Right lung (tissue), 5 donors: Measurements from ENCODE around the gene PTPN23. TPM values are rescaled to one million over a fixed set of nuclear protein-coding genes. Genes with fewer than 3 reads are reported as not detected.

ENCODE experiments used
- DNase-seq, 2 donors: peaks; one replicate each; pipeline ENCODE4 v3.0.0-alpha.2; 2013
- polyA plus RNA-seq, 5 donors: library from polyadenylated mRNA; unstranded; fragments of 120-200 nt; gene quantifications; one replicate each; pipeline versions ENCODE4 v1.2.1 to v1.2.3, GENCODE V29; 2013; ENCODE audit warnings: inconsistent platforms in 1 of 5, low replicate concordance in 1 of 5; ENCODE audit not compliant: insufficient read length in 5 of 5, insufficient read depth in 1 of 5

The PTPN23 gene
- polyA plus RNA-seq, 5 donors, result 16.0 to 31.5 (median 23.4) TPM

DNA sequence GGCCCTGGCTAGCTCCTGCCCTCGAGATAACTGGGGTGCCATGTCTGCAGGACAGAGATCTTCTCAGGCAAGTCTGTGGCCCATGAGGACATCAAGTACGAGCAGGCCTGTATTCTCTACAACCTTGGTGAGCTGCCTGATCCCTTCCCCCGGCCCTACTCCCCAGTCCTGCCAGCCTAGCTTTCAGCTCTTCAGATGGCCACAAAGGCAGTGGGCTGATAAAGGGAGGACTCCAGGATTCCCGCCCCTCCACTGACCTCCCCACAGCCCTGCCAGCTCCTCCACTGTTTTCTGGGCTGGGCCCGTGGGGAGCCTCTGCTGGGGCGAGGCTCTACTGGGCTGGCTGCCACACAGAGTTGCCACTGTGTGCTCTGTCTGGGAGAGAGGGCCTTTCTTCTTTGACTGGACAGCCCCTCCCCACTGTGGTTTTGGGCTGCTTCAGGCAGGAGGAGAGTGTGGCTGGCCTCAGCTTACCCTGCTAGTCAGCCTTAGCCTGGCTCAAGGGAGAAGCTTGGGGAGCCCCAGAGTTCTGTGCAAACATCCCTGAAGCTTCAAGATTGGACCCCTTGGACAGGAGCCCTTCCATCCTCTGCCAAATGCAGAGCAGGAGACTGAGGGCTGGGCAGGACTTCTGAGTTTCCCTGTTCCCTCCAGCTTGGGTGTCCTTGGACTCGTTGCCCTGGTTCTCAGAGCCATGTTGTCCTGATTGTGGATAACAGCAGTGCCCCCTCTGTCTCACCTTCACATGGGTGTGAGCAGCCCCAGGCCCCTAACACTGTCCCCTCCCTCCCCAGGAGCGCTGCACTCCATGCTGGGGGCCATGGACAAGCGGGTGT lies 24.4 kb downstream of the PTPN23 start:
- DNase-seq, result no peak

DNA sequence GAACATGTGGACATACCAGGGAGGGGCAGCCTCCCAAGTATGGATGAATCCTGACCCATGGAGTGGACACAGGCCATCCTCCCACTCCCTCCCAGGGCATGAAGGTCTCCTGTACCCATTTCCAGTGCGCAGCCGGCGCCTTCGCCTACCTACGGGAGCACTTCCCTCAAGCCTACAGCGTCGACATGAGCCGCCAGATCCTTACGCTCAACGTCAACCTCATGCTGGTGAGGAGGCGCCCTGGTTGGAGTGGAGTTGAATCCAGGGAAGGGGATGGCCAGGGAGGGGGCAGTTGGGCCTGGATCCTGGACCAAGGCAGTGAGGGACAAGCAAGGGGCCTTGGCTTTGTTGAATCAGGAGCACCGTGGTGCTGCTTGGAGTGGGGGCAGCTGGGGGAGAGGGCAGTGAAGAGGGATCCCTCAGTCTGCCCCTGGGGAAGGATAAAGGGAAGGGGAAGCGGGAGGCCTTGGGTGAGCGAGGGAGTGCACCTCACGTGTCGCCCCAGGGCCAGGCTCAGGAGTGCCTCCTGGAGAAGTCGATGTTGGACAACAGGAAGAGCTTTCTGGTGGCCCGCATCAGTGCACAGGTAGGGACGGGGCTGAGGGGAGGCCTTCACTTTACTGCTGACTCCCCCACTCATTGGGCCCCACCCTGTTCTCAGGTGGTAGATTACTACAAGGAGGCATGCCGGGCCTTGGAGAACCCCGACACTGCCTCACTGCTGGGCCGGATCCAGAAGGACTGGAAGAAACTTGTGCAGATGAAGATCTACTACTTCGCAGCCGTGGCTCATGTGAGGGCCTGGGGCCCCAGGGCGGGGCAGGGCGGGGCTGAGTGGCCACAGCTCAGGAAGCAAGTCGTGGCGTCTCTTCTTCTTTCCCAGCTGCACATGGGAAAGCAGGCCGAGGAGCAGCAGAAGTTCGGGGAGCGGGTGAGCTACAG lies 25.3 kb downstream of the PTPN23 start:
- no peak for DNase-seq

DNA sequence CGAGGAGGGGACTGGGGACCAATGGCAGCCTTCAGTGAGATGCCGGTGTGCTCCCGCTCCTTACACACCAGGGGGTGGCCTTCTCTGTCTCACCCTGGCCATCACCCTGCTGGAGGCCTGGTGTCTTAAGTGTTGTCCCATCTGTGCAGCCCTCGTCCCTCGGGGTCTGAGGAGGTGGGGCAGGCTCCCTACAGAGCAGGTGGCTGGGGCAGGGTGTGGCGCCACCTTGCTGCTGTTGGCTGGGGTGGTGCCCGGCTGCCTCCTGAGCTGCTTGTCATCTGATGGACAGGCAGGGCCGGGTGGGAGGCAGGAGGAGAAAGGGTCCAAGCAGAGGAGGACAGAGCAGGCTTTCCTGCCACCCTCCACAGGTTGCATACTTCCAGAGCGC lies 25.9 kb downstream of the PTPN23 start:
- no peak for DNase-seq

DNA sequence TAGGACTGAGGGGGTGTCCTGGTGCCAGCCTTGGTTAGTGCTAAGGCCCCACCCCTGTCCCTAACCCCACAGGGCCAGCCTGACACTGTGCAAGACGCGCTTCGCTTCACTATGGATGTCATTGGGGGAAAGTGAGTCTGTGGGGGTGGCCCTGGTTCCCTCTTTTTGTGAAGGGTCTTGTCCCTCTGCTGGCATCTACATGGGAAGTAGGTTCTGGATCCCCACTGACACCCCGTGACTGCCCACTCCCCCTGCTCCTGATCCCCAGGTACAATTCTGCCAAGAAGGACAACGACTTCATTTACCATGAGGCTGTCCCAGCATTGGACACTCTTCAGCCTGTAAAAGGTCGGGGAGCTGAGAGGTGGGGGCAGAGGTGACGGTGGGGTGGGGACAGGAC lies 26.4 kb downstream of the PTPN23 start:
- no peak for DNase-seq

DNA sequence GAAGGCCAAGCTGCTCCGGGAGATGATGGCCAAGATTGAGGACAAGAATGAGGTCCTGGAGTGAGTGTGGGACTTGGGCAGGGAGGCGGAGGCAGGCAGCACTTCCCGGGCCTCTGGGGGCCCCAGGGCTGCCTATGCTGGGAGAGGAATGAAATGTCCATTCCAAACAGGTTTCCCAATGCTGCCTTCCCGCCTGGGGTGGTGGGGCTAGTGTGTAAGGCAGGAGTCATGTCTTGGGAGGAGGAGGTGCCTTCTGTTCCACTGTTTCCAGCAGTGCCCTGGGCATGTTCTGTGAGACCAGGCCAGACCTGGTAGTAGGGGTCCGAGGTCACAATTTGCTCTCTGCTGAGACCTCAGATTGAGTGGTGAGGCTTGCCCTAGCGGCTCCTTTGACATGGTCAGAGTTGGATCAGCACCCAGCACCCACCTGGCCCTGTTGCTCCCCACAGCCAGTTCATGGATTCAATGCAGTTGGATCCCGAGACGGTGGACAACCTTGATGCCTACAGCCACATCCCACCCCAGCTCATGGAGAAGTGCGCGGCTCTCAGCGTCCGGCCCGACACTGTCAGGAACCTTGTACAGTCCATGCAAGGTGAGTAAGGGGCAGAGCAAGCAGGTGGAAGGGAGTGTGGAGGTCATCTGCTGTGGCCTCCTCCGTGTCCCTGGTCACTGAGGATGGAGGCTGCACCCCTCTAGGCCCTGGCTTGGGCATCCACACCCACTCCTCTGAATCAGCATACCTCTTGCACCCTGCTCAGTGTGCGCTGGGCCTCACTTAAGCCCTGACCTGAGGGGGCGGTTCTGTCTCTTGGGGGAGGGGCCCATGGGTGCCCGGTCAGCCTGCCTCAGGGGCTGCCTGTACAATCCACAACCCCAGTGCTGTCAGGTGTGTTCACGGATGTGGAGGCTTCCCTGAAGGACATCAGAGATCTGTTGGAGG lies 27.3 kb downstream of the PTPN23 start:
- no peak for DNase-seq

DNA sequence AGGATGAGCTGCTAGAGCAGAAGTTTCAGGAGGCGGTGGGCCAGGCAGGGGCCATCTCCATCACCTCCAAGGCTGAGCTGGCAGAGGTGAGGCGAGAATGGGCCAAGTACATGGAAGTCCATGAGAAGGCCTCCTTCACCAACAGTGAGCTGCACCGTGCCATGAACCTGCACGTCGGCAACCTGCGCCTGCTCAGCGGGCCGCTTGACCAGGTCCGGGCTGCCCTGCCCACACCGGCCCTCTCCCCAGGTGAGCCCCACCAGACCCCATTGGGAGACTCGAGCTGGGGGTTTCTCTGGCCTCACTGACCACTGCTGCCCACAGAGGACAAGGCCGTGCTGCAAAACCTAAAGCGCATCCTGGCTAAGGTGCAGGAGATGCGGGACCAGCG lies 28.0 kb downstream of the PTPN23 start:
- no peak for DNase-seq

DNA sequence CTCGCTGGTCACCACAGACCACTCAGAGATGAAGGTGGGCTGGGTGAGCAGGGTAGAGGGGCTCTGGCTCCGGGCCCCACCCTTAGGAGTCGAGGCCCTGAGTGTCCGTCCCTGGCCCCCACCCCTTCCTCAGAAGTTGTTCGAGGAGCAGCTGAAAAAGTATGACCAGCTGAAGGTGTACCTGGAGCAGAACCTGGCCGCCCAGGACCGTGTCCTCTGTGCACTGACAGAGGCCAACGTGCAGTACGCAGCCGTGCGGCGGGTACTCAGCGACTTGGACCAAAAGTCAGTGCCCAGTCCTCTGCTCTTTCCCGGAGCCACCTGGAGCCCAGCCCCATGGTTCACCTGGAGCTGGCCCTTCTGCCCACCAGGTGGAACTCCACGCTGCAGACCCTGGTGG lies 28.5 kb downstream of the PTPN23 start:
- no peak for DNase-seq

DNA sequence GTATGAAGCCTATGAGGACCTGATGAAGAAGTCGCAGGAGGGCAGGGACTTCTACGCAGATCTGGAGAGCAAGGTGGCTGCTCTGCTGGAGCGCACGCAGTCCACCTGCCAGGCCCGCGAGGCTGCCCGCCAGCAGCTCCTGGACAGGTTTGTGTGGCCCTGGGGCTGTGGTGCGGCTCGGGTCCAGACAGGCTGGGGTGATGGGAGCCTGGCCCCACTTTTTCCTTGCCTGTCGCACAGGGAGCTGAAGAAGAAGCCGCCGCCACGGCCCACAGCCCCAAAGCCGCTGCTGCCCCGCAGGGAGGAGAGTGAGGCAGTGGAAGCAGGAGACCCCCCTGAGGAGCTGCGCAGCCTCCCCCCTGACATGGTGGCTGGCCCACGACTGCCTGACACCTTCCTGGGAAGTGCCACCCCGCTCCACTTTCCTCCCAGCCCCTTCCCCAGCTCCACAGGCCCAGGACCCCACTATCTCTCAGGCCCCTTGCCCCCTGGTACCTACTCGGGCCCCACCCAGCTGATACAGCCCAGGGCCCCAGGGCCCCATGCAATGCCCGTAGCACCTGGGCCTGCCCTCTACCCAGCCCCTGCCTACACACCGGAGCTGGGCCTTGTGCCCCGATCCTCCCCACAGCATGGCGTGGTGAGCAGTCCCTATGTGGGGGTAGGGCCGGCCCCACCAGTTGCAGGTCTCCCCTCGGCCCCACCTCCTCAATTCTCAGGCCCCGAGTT lies 29.0 kb downstream of the PTPN23 start:
- DNase-seq, result no peak

DNA sequence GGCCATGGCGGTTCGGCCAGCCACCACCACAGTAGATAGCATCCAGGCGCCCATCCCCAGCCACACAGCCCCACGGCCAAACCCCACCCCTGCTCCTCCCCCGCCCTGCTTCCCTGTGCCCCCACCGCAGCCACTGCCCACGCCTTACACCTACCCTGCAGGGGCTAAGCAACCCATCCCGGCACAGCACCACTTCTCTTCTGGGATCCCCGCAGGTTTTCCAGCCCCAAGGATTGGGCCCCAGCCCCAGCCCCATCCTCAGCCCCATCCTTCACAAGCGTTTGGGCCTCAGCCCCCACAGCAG lies 29.5 kb downstream of the PTPN23 start:
- no peak for DNase-seq

DNA sequence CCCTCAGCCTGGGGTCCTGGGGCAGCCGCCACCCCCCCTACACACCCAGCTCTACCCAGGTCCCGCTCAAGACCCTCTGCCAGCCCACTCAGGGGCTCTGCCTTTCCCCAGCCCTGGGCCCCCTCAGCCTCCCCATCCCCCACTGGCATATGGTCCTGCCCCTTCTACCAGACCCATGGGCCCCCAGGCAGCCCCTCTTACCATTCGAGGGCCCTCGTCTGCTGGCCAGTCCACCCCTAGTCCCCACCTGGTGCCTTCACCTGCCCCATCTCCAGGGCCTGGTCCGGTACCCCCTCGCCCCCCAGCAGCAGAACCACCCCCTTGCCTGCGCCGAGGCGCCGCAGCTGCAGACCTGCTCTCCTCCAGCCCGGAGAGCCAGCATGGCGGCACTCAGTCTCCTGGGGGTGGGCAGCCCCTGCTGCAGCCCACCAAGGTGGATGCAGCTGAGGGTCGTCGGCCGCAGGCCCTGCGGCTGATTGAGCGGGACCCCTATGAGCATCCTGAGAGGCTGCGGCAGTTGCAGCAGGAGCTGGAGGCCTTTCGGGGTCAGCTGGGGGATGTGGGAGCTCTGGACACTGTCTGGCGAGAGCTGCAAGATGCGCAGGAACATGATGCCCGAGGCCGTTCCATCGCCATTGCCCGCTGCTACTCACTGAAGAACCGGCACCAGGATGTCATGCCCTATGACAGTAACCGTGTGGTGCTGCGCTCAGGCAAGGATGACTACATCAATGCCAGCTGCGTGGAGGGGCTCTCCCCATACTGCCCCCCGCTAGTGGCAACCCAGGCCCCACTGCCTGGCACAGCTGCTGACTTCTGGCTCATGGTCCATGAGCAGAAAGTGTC lies 30.2 kb downstream of the PTPN23 start:
- DNase-seq, result no peak

DNA sequence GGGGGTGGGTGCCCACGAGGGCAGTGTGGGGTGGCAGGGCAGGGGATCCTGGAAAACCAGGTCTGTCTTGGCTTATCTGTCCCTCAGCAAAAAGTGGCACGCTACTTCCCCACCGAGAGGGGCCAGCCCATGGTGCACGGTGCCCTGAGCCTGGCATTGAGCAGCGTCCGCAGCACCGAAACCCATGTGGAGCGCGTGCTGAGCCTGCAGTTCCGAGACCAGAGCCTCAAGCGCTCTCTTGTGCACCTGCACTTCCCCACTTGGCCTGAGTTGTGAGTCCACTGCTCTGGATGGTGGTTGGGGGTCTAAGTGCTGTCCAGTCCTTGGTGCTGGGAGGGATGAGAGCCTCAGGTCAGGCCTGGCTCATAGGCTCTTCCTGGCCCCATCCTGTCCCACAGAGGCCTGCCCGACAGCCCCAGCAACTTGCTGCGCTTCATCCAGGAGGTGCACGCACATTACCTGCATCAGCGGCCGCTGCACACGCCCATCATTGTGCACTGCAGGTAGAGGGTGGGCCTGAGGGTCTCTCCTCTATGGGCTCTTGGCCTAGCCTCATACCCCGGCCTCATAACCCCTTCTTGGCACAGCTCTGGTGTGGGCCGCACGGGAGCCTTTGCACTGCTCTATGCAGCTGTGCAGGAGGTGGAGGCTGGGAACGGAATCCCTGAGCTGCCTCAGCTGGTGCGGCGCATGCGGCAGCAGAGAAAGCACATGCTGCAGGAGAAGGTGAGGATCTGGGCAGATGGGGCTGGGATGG lies 31.1 kb downstream of the PTPN23 start:
- no peak for DNase-seq

DNA sequence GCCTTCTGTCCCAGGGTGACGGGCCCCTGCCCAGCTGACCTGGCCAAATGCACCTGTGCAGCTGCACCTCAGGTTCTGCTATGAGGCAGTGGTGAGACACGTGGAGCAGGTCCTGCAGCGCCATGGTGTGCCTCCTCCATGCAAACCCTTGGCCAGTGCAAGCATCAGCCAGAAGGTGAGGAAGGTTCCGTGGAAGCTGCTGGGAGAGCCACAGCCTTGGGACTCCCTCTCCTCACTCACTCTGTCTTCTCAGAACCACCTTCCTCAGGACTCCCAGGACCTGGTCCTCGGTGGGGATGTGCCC lies 31.6 kb downstream of the PTPN23 start:
- no peak for DNase-seq

DNA sequence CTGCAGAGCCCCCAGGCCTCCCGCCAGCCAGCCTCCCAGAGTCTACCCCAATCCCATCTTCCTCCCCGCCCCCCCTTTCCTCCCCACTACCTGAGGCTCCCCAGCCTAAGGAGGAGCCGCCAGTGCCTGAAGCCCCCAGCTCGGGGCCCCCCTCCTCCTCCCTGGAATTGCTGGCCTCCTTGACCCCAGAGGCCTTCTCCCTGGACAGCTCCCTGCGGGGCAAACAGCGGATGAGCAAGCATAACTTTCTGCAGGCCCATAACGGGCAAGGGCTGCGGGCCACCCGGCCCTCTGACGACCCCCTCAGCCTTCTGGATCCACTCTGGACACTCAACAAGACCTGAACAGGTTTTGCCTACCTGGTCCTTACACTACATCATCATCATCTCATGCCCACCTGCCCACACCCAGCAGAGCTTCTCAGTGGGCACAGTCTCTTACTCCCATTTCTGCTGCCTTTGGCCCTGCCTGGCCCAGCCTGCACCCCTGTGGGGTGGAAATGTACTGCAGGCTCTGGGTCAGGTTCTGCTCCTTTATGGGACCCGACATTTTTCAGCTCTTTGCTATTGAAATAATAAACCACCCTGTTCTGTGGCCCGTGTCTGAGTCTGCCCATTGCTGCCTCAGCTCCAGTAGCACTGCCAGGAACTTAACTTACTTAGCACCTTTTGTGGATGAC lies 32.2 kb downstream of the PTPN23 start:
- no peak for DNase-seq

DNA sequence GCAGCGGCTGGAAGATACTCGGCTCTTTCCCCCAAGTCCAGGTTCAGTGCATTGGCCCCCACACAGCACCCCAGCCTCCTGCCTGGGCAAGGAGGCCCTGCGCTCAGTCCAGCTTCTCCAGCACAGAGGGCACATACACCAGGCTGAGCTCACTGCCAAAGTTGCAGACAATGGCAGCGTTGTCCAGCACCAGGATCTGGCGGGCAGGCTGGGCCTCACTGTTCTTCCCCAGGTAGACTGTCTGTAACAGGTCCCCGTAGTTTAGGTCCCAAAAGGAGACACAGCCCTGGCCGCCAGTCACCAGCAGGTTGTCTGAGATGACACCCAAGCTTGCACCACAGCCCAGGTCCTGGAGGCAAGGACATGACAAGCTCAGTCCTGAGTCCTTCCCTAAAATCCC lies 32.9 kb downstream of the PTPN23 start:
- no peak for DNase-seq

DNA sequence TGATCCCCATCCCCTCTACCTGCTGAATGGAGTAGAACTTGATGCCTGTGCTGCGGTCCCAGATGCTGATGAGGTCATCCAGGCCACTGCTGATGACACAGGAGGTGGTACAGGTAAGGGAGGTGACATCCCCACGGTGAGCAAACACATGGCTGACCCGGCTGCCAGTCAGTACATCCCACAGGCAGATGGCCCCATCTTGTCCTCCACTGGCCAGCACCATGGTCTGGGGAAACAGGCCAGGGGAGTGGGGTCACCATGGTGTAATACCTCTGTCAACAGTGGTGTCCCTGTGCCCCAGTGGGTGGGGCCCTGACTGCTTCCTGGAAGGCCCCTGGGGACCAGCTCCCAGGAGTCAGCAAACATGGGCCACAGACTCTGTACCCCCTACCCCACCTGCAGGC lies 33.3 kb downstream of the PTPN23 start:
- no peak for DNase-seq

DNA sequence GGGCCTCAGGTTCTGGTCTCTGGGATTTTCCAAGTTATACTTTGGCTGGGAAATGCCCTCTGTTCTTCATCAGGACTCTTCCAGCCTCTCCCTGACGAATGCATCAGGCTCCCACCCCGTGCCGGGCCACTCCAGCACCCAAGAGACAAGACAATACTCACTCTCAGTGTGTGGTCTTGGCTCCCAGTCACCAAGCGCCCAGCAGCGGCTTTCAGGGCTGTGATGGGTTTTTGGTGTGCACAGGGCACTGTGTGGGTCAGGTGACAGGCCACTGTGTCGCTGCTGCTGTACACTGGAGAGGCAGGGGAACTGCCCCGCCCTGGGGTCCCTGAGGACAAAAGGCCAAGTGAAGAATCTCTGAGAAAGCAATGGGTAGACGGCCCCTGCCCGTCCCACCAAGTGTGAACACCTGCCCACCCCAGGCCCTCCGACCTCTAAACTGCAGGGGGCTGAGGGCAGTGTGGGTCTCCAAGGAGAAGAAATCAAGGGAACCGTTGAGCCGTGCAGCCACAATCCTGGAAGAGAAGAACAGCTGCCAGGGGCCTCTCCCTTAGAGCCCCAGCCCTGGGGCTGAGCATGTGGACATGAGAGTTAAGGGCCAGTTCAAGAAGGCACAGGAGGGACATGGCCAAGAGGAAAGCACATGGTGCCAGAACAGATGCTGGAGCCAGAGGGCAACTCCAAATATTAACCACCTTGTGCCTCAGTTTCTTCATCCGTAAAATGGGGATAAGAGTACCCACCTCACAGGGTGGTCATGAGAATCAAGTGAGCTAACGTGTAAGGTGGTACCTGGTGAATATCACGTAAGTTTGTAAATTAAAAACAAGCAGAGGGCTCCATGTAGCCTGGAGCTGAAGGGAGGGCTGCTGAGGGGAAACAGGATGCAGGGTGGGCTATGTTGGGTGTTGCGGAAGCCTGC lies 34.1 kb downstream of the PTPN23 start:
- DNase-seq, result no peak

DNA sequence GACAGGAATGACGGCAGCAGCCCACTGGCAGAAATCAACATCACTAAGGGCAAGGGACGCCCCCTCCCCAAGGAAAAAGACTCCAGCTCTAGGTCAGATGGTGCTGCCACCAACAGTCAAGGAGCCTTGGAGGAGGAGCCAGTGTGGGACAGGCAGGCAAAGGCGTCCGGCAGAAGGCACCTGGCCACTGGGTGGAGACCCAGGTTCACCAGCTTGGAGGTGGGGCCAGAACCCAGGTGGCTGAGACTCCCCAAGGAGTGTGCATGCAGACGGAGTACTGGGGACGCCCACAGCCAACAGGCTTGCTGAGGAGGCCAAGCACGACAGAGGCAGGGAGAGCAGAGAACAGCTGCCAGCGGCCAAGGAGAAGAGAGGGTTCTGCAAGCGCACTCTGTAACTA lies 35.2 kb downstream of the PTPN23 start:
- DNase-seq, result no peak
